Esophagus muscularis mucosa (tissue), 3 donors: ENCODE results near the gene CTSS.

Experiments used
- POLR2A ChIP-seq: fragments of 450-650 bp; IDR thresholded peaks from one replicate; pipeline ENCODE4 v1.6.1; 2017; ENCODE audit warnings: antibody characterized with exemption, moderate library complexity, mild to moderate bottlenecking, low read depth
- TF ChIP-seq, protein P1 (sequence below), 3 experiments: fragments of 200-600 bp in 2 of 3; fragments of 450-650 bp in 1 of 3; sonication (generic) in 2 of 3; IDR thresholded peaks; one replicate each; pipeline ENCODE4 v1.5.1; 2017 to 2019; ENCODE audit warnings: antibody characterized with exemption in 3 of 3, mild to moderate bottlenecking in 2 of 3, moderate library complexity in 1 of 3

GRCh38 chr1:150808846-150809245 is 43.3 kb upstream of the CTSS start:
- TF ChIP-seq, protein P1, sequence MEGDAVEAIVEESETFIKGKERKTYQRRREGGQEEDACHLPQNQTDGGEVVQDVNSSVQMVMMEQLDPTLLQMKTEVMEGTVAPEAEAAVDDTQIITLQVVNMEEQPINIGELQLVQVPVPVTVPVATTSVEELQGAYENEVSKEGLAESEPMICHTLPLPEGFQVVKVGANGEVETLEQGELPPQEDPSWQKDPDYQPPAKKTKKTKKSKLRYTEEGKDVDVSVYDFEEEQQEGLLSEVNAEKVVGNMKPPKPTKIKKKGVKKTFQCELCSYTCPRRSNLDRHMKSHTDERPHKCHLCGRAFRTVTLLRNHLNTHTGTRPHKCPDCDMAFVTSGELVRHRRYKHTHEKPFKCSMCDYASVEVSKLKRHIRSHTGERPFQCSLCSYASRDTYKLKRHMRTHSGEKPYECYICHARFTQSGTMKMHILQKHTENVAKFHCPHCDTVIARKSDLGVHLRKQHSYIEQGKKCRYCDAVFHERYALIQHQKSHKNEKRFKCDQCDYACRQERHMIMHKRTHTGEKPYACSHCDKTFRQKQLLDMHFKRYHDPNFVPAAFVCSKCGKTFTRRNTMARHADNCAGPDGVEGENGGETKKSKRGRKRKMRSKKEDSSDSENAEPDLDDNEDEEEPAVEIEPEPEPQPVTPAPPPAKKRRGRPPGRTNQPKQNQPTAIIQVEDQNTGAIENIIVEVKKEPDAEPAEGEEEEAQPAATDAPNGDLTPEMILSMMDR (IDR thresholded peaks at IDR 0.05) = no peak
- no peak for TF ChIP-seq POLR2A
